ENCODE data around the gene STK32C.

STK32C gene

DNA sequence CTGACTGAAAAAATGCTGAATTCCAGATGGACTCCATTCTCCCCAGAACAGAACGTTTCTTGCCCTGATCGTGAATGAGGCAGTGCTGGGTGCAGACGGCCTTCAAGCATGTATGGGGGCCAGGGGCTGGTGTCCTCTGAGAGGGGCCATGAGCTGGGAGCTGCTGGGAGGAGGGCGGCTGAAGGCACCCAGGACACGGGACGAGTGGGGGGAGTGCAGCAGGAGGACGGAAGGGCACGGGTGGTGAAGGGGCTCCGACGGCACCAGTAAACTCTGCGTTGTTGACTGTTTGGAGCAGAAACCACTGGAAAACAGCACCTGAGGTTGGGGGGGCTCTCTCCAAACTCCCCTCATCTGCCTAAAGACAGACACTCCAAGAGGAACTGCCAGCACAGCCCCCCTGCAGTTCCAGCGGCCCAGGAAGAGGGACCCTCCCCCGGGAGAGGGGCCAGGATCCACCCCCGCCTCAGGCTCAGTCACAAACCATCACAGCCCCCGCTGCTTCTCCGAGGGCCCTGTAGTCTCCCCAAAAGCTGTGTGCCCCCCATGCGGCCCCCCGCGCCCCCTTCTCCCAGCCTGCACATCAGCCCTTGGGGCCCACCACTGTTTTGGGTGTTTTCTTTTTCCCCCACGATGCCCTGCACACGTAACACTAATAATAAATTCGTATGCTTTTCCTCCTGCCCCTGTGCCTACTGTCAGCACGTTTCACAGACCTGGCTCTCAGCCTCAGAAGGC is 65.5 kb downstream of the STK32C start:
- DNase-seq, result no peak

DNA sequence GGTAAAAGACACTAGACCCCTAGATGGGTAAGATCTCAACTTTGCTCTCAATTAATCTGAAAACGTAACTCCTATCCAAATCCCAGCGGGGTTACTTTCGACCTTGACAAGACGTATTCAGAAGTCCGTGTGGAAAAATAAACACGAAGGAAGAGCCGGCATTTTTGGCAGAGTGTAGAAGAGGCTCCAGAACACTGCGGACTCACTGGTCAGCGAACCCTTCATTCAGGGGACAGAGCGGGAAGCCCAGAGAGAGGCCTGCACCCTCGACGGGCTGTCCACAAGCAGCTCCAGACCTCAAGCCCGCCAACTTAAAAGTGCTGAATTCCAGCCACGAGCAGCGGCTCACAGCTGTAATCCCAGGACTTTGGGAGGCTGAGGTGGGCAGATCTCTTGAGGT is 66.3 kb downstream of the STK32C start:
- no peak for DNase-seq

GRCh38 chr10:132241086-132241485 is 66.7 kb downstream of the STK32C start:
- no peak for DNase-seq

DNA sequence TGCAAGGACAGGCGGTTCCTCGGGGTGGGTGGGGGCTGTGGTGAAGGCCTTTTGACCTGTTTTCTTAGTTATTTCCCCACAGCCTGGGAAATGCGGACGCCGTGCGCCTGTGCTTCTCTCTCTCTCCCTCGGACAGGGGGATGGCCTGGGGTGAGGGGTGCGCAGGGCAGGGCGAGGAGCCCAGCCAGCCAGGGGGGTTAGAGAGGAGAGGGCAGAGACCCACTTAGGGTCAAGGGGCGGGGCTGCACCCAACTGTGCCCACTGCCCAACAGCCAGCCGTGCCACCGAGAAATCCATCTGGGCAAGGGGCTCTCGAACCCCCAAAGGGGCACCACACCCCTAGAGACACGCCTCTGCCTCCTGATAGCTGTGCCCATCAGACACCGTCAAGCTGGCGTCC is 67.2 kb downstream of the STK32C start:
- no peak for DNase-seq

- DNase-seq, result no peak
Measured at GRCh38 chr10:132240156-132240555, 67.6 kb downstream of the STK32C start.

DNA sequence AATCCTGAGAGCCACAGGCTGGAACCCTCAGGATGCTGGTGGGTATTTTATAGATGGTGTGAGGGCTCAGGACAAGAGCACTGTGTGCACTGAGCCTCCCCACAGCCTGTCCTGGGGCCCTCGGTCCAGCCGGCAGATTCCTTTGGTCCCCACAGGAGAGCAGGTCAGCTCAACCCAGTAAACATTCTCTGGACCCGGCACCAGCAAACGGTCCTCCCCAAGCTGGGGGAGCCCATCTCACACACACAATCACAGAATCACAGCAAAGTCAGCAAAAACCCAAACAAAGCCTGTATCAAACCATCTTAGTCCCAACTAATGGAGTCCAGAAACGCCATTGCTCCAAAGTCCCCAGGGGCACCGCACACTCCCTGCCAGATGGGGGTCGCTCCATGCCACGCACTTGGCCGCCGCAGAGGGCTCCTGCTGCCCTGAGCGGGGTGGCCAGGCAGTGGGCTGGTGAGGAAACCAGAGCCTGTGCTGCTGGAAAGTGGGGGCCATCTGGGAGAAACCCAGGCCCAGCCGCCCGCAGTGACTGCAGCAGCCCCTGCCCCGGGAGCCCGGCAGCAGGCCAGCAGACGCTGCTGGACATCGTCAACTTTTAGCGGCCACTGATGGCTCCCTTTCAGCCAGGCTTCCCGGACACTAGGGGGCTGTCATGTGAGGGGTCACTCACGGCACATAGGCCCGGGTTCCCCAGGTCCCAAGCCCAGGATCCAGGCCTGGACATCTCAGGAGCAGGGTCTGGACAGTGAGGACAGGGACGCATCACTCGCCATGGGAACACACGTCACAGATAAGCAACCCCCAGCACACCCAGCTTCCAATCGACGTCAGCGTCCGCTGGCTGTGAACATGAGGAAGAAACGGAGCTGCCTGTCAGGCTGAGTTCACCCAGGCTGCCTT is 68.4 kb downstream of the STK32C start:
- no peak for DNase-seq

- DNase-seq, result no peak
Measured at GRCh38 chr10:132238371-132239125, 69.2 kb downstream of the STK32C start.

GRCh38 chr10:132237871-132238270 is 69.9 kb downstream of the STK32C start:
- DNase-seq, result no peak

DNA sequence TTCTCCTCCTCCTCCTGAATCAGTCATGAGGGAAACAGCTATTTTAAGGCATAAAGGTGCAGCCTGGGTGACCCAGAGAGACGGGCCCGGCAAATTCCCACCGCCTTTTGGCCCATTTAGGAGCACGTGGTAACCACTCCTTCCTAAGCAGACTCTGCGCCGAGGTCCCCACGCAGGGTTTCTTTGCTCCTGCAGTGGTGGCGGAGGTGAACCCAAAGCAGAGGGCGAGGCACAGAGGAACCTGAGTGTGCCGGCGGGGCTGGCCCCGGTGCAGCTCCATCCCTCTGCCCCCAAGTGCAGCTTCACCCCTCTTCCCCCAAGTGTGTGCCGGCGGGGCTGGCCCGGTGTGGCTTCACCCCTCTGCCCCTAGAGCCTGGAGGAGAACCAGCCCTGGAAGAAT is 70.4 kb downstream of the STK32C start:
- DNase-seq, result no peak

DNA sequence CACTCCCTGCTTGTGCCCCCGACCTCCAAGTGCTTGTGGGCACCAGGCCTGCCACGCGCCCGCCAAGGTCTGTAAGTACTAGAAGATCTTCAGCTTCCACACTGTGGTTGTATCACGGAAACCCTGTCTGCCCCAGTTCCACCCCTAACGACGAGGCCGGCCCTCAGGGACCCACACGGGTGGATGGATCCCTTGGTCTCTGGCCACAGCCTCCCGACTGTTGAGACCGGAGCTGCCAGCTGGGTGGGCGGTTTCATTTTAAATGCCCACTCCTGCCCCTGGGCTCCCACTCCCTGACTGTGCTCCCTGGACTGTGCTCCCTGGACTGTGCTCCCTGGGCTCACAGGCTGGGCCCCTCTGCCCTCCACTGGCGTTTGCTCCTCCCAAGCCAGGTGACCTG is 70.9 kb downstream of the STK32C start:
- DNase-seq, result no peak

DNA sequence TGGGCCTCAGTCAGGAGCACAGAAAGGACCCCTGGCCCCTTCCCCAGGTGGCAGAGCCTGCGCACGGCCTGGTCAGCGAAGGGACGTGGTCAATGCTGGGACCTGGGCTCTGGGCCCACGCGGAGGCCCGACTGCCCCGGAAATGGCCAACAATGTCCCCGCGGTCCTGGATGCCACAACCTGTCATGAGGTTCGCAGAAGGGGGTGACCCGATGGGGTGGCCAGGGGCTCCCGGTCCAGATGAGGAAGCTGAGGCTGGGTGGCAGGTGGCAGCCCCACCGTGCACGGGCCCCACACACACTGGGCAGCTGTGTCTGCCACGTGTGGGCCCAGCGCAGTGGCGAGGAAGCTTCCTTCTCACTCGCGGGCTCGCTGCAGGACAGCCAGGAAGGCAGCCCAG is 71.6 kb downstream of the STK32C start:
- DNase-seq, result no peak

DNA sequence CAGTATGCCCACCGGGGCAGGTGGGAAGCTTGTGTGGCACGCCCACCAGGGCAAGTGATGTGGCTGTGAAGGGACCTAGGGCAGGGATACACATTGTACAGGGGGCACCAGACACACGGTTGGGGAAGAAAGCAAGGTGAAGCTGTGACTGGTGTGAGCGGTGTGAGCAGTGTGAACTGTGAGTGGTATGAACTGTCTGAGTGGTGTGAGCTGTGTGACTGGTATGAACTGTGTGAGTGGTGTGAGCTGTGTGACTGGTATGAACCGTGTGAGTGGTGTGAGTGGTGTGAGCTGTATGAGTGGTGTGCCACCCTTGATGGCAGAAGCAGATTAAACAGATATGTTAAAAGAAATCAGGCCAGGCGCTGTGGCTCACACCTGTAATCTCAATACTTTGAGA is 72.9 kb downstream of the STK32C start:
- no peak for DNase-seq

- DNase-seq, result no peak
Measured at GRCh38 chr10:132233501-132234085, 74.2 kb downstream of the STK32C start.

DNA sequence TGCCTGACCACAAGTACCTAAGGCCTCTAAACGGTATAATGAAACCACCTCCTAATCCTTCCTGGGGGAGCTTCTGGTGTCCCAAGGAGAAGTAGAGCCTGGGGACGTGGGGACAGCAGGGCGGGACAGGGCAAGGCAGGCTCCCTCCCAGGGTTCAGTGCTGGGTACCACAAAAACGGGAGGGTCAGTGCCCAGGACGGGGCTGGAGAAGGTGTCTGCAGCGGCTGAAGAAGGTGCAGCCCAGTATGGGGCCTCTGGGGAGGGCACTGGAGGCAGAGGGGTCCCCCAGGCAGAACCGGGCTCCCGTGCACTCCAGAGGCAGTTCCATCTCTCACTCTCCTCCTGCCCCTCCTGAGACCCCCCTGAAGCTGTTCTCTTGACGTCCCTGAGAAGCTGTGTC is 74.8 kb downstream of the STK32C start:
- DNase-seq, result no peak

- DNase-seq, result peak; percentile 79
Measured at GRCh38 chr10:132232023-132232951, 75.5 kb downstream of the STK32C start.

DNA sequence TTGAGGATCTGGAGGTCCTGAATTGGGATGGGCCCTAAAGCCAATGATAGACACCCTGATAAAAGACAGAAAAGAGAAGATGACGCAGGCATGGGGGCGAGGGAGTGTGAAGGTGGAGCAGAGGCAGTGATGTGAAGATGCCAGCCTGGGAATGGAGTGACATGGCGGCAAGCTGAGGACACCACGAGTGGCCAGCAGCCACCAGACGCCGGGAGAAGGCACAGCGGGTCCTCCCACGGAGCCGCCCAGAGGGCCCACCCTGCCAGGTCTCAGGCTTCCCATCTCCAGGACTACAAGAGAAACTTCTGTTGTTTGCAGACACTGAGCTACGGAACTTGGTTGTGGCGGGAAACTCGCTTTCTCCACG is 76.1 kb downstream of the STK32C start:
- no peak for DNase-seq

GRCh38 chr10:132230557-132231210 is 77.1 kb downstream of the STK32C start:
- DNase-seq, result no peak

- DNase-seq, result no peak
Measured at GRCh38 chr10:132229834-132230556, 77.8 kb downstream of the STK32C start.

GRCh38 chr10:132229096-132229495 is 78.7 kb downstream of the STK32C start:
- DNase-seq, result no peak

GRCh38 chr10:132228616-132229015 is 79.1 kb downstream of the STK32C start:
- DNase-seq, result no peak
